A673 (cell line): Measurements from ENCODE around the gene CBX1. TPM values are rescaled to one million over a fixed set of nuclear protein-coding genes. Genes with fewer than 3 reads are reported as not detected.
A peak's percentile ranks its signal among the peaks of the same experiment; 100 is the strongest.

Source experiments
- BruUV-seq: library from RNA; stranded (reverse); fragments of 400-500 nt; replicated peaks from 2 replicates; lab custom pipeline; 2021; lab: Mats Ljungman, UMichigan
- CTCF ChIA-PET: fragments of 300-600 bp; sonication (Branson Sonifier 250); formaldehyde crosslinking; loops from one replicate; lab custom pipeline; 2022; ENCODE audit warnings: antibody characterized with exemption; lab: Charles Lee
- POLR2A ChIA-PET: fragments of 300-600 bp; sonication (Branson Sonifier 250); formaldehyde crosslinking; loops from one replicate; lab custom pipeline; 2022; ENCODE audit warnings: antibody characterized with exemption; ENCODE audit not compliant: low non-redundant PET; lab: Charles Lee
- DNase-seq: peaks from one replicate; pipeline ENCODE4 v3.0.0-alpha.2; 2015; ENCODE audit warnings: low spot score
- H3K27ac ChIP-seq: fragments of 200-600 bp; sonication (generic); 2 replicates; pipeline ENCODE4 v1.5.1; 2016; ENCODE audit warnings: mixed run types, low read depth, mild to moderate bottlenecking, mixed read lengths, antibody characterized with exemption, low read length; ENCODE audit not compliant: poor library complexity, severe bottlenecking
- H3K27me3 ChIP-seq: fragments of 200-600 bp; sonication (generic); replicated peaks from 2 replicates; pipeline ENCODE4 v1.6.1; 2017; ENCODE audit warnings: mixed run types, low read depth, mild to moderate bottlenecking, mixed read lengths, antibody characterized with exemption, low read length; ENCODE audit not compliant: insufficient read depth, poor library complexity
- H3K36me3 ChIP-seq: fragments of 200-600 bp; sonication (generic); 2 replicates; pipeline ENCODE4 v1.6.1; 2016; ENCODE audit warnings: mixed run types, mild to moderate bottlenecking, mixed read lengths, antibody characterized with exemption, low read length; ENCODE audit not compliant: insufficient read depth, poor library complexity, severe bottlenecking
- H3K4me1 ChIP-seq: fragments of 200-600 bp; sonication (generic); 2 replicates; pipeline ENCODE4 v1.6.1; 2017; ENCODE audit warnings: mixed run types, mild to moderate bottlenecking, mixed read lengths, antibody characterized with exemption, low read length; ENCODE audit not compliant: insufficient read depth, poor library complexity, severe bottlenecking
- H3K4me3 ChIP-seq: fragments of 200-600 bp; sonication (generic); 2 replicates; pipeline ENCODE4 v1.5.1; 2016; ENCODE audit warnings: low read depth, mixed run types, mild to moderate bottlenecking, mixed read lengths, low read length; ENCODE audit not compliant: poor library complexity, severe bottlenecking
- H3K9me3 ChIP-seq: fragments of 200-600 bp; sonication (generic); 2 replicates; pipeline ENCODE4 v1.6.1; 2016; ENCODE audit warnings: mixed run types, low read depth, mild to moderate bottlenecking, mixed read lengths, antibody characterized with exemption, low read length; ENCODE audit not compliant: poor library complexity, severe bottlenecking
- CTCF ChIP-seq: fragments of 300-800, 200-600 bp; sonication (generic); conservative IDR thresholded peaks from 2 replicates; pipeline ENCODE4 v1.5.1; 2017; ENCODE audit warnings: low read depth, mild to moderate bottlenecking, antibody characterized with exemption, low read length, moderate library complexity, mixed read lengths
- EZH2 ChIP-seq: fragments of 200-600 bp; sonication (generic); IDR thresholded peaks from 2 replicates; pipeline ENCODE4 v1.6.1; 2017; ENCODE audit warnings: borderline replicate concordance, low read depth, mild to moderate bottlenecking, mixed read lengths, antibody characterized with exemption, low read length; ENCODE audit not compliant: poor library complexity, severe bottlenecking
- intact Hi-C: fragments of 100-400 bp; cut with micrococcal nuclease; formaldehyde crosslinking; loops from one replicate; pipeline ENCODE4 v1.10.0; 2022; ENCODE audit not compliant: unreplicated experiment
- total RNA-seq: library from RNA; stranded (reverse); gene quantifications from 2 replicates; pipeline ENCODE4 v1.2.3, GENCODE V29; 2021

Gene CBX1
- total RNA-seq, 1 experiment from 2014 or later = 121 TPM

GRCh38 chr17:48123776-48124388, 22.6 kb upstream of the CBX1 start:
- POLR2A ChIA-PET = interaction anchor here (0.9 kb wide), 1 partner anchor 16 kb away, joined by 3 read pairs; no protein-coding TSS in a partner anchor
- no peaks in the 10 kb centered on the region for H3K4me1 ChIP-seq
- intact Hi-C loops = no loop called here
- TF ChIP-seq CTCF (no peak), EZH2 (no peak)
- CTCF ChIA-PET = no interaction called here
- H3K9me3 ChIP-seq = no peaks in the 10 kb centered on the region
- H3K36me3 ChIP-seq = peaks cover 11% of the 10 kb centered on the region
- H3K4me3 ChIP-seq = no peak overlapping the region
- no peaks in the 10 kb centered on the region for H3K27me3 ChIP-seq
- no TSS peak for BruUV-seq
- no peak overlapping the region for H3K27ac ChIP-seq
- DNase-seq = no peak

GRCh38 chr17:48123111-48123510, 21.8 kb upstream of the CBX1 start:
- no TSS peak for BruUV-seq
- H3K4me1 ChIP-seq = no peaks in the 10 kb centered on the region
- intact Hi-C loops = no loop called here
- ChIA-PET POLR2A (no interaction called here), CTCF (interaction anchor here (0.5 kb wide), 1 partner anchor 8 kb away, joined by 4 read pairs; no protein-coding TSS in a partner anchor)
- H3K27me3 ChIP-seq = no peaks in the 10 kb centered on the region
- H3K4me3 ChIP-seq = no peak overlapping the region
- H3K9me3 ChIP-seq = no peaks in the 10 kb centered on the region
- no peak overlapping the region for H3K27ac ChIP-seq
- DNase-seq = peak; percentile 55
- no peak for TF ChIP-seq EZH2
- no peak for TF ChIP-seq CTCF
- H3K36me3 ChIP-seq = peaks cover 11% of the 10 kb centered on the region

GRCh38 chr17:48122665-48123045, 21.4 kb upstream of the CBX1 start:
- no TSS peak for BruUV-seq
- Histone ChIP-seq H3K27me3 (no peaks in the 10 kb centered on the region), H3K4me3 (no peak overlapping the region), H3K36me3 (peaks cover 11% of the 10 kb centered on the region), H3K9me3 (no peaks in the 10 kb centered on the region), H3K4me1 (no peaks in the 10 kb centered on the region), H3K27ac (no peak overlapping the region)
- ChIA-PET POLR2A (no interaction called here), CTCF (interaction anchor here (0.5 kb wide), 1 partner anchor 8 kb away, joined by 4 read pairs; no protein-coding TSS in a partner anchor)
- intact Hi-C loops = no loop called here
- DNase-seq = no peak
- TF ChIP-seq EZH2 = no peak
- TF ChIP-seq CTCF = no peak
